ENCODE data around the gene ACTN3.
A peak's percentile ranks its signal among the peaks of the same experiment; 100 is the strongest.

Gene ACTN3

DNA sequence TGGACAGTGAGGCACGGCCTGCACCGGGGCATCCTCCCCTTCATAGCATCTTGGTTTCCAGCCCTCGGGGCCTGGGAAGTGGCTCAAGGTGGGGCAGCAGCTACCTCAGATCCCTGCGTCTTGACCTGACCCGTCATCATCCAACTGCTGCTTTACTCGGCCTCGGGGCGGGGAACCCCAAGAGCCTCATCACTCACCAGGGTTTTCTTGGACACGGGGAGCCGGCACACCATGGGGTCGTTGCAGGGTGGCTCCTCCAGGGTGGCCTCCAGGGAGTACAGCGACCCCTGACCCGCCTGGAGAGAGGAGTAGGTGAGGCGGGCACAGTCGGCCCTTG lies 21.1 kb downstream of the ACTN3 start:
- Histone ChIP-seq H3K36me3 (ENCODE audit: control insufficient read depth, insufficient read depth, low read length) (no peaks in the 10 kb centered on the region), H3K4me3 (ENCODE audit: low read depth, low read length) (no peak overlapping the region), H2AFZ (no peak overlapping the region), H3K79me2 (no peaks in the 10 kb centered on the region), H3K4me2 (ENCODE audit: low read length) (peak overlapping the region; percentile 66), H3K9ac (no peak overlapping the region), H3K27me3 (ENCODE audit: control insufficient read depth, insufficient read depth, low read length) (no peaks in the 10 kb centered on the region), H3K4me1 (no peaks in the 10 kb centered on the region), H3K9me3 (ENCODE audit: control insufficient read depth, low read length) (no peaks in the 10 kb centered on the region), H3K27ac (no peak overlapping the region)
- TF ChIP-seq, protein P1, sequence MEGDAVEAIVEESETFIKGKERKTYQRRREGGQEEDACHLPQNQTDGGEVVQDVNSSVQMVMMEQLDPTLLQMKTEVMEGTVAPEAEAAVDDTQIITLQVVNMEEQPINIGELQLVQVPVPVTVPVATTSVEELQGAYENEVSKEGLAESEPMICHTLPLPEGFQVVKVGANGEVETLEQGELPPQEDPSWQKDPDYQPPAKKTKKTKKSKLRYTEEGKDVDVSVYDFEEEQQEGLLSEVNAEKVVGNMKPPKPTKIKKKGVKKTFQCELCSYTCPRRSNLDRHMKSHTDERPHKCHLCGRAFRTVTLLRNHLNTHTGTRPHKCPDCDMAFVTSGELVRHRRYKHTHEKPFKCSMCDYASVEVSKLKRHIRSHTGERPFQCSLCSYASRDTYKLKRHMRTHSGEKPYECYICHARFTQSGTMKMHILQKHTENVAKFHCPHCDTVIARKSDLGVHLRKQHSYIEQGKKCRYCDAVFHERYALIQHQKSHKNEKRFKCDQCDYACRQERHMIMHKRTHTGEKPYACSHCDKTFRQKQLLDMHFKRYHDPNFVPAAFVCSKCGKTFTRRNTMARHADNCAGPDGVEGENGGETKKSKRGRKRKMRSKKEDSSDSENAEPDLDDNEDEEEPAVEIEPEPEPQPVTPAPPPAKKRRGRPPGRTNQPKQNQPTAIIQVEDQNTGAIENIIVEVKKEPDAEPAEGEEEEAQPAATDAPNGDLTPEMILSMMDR (IDR thresholded peaks at IDR 0.05) = no peak

DNA sequence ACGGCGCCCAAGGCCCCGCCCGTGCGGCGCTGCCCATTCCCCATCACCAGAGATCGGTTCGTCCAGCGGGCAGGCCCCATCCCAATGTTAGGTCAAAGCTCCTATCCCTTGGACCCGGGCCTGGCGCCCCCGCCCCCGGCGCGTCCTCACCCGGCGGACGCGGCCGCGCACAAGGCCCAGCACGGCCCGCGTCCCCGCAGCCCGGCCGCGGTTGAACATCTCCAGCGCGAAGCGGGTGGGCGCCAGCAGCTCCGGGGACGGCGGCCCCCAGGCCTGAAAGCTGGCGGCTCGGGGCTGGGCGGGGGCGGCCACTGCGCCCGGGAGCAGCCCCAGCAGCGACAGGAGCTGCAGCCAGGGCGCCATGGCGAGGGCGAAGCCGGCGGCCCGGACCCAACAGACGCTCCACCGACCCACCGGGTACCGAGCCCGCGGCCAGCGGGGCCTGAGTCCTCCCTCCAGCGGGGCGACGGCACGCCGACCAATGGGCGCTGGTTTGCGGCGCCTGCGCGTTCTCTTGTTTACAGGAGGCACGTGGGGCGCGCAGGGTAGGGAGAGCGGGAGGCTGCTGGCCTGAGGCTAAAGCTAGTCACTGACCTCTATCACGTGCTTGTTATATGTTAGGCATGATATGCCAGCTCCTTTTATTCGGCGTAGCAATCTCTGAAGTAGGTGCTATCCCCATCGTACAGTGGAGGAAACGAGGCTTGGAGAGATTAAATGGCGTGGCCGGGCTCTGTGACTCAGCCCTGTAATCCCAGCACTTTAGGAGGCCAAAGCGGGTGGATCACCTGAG lies 21.6 kb downstream of the ACTN3 start, which contains the start of gene CTSF:
Gene CTSF (minus strand): TSS at position 483 of the 793 bp plus-strand sequence. CDS start 120 bp downstream, at position 363.
- Histone ChIP-seq H3K36me3 (ENCODE audit: control insufficient read depth, insufficient read depth, low read length) (no peaks in the 10 kb centered on the region), H3K79me2 (no peaks in the 10 kb centered on the region), H3K27ac (no peak within 1 kb of the TSS), H3K9ac (no peak within 1 kb of the TSS), H3K4me3 (ENCODE audit: low read depth, low read length) (peak within 1 kb of the TSS; percentile 53), H2AFZ (peak within 1 kb of the TSS; percentile 94), H3K4me2 (ENCODE audit: low read length) (peak within 1 kb of the TSS; percentile 66), H3K9me3 (ENCODE audit: control insufficient read depth, low read length) (no peaks in the 10 kb centered on the region), H3K4me1 (no peaks in the 10 kb centered on the region), H3K27me3 (ENCODE audit: control insufficient read depth, insufficient read depth, low read length) (no peaks in the 10 kb centered on the region)
- TF ChIP-seq, protein P1 (IDR thresholded peaks at IDR 0.05) = no peak

DNA sequence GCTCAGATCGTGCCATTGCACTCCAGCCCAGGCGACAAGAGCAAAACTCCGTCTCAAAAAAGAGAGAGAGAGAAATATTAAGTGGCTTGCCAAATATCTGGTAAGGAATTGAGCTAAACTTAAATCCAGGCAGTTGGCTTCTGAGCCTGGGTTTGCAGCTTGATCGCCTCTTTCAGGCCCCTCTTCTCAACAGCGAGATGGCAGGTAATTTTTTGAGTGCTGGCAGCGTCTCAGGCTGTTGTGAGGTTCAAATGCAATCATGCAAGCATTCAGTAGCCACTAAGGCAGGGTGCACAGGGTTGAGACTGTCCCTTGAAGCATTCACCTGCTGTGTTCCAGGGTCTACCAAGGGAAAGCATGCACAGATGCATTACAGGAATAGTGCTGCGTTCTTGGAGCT lies 22.4 kb downstream of the ACTN3 start:
- H3K4me3 ChIP-seq (ENCODE audit: low read depth, low read length) = no peak overlapping the region
- H2AFZ ChIP-seq = no peak overlapping the region

DNA sequence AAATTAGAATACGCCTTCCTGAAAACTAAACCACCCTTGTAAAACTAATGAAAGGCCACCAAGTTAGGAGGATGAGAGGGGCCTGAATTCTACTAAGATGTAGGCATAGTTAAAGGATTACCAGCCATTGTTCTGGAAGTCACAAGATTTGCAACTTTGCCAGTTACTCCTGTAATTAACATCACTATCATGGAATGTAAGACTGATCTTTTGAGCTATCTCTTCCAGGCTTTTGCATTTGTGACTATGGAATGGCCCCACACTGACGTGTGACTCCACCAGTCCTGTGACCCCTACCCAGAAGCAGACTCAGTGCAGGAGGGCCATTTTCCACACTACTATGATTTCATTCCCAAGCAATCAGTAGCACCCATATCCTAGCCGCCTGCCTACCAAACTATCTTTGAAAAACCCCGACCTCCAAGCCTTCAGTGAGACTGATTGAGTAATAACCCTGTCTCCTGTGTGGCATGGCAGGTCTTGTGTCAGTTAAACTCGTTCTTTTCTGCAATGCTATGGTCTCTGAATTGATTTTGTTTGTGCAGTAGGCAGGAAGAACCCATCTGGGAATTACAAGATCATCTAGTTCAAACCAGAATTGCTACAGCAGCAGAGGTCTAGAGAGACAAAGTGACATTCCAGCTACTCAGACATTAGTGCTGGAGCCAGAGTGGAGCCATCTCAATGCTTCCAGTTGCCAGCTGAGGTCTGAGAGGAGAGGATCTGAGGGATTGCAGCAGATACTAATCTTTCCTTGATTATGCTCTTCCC lies 23.6 kb downstream of the ACTN3 start:
- TF ChIP-seq, protein P1 (IDR thresholded peaks at IDR 0.05) = no peak
- Histone ChIP-seq H3K36me3 (ENCODE audit: control insufficient read depth, insufficient read depth, low read length) (no peaks in the 10 kb centered on the region), H2AFZ (no peak overlapping the region), H3K27ac (no peak overlapping the region), H3K4me3 (ENCODE audit: low read depth, low read length) (no peak overlapping the region), H3K79me2 (no peaks in the 10 kb centered on the region), H3K4me2 (ENCODE audit: low read length) (no peak overlapping the region), H3K27me3 (ENCODE audit: control insufficient read depth, insufficient read depth, low read length) (no peaks in the 10 kb centered on the region), H3K4me1 (no peaks in the 10 kb centered on the region), H3K9ac (no peak overlapping the region), H3K9me3 (ENCODE audit: control insufficient read depth, low read length) (no peaks in the 10 kb centered on the region)

More for the DNA sequence above, 22.4 kb downstream of the ACTN3 start:
- no peaks in the 10 kb centered on the region for H3K4me1 ChIP-seq
- no peaks in the 10 kb centered on the region for H3K36me3 ChIP-seq (ENCODE audit: control insufficient read depth, insufficient read depth, low read length)
- no peaks in the 10 kb centered on the region for H3K79me2 ChIP-seq
- H3K9ac ChIP-seq = no peak overlapping the region
- H3K4me2 ChIP-seq (ENCODE audit: low read length) = no peak overlapping the region
- no peak overlapping the region for H3K27ac ChIP-seq
- TF ChIP-seq, protein P1 (IDR thresholded peaks at IDR 0.05) = no peak
- no peaks in the 10 kb centered on the region for H3K9me3 ChIP-seq (ENCODE audit: control insufficient read depth, low read length)
- no peaks in the 10 kb centered on the region for H3K27me3 ChIP-seq (ENCODE audit: control insufficient read depth, insufficient read depth, low read length)

Data from parathyroid adenoma (tissue), 2 donors.